ENCODE data around the gene PRUNE2.
"Not testable (repeated sequence)": the region's sequence is repeated elsewhere in the genome, so short reads cannot be mapped to it uniquely, and the experiment has no call there.

The PRUNE2 gene, protein sequence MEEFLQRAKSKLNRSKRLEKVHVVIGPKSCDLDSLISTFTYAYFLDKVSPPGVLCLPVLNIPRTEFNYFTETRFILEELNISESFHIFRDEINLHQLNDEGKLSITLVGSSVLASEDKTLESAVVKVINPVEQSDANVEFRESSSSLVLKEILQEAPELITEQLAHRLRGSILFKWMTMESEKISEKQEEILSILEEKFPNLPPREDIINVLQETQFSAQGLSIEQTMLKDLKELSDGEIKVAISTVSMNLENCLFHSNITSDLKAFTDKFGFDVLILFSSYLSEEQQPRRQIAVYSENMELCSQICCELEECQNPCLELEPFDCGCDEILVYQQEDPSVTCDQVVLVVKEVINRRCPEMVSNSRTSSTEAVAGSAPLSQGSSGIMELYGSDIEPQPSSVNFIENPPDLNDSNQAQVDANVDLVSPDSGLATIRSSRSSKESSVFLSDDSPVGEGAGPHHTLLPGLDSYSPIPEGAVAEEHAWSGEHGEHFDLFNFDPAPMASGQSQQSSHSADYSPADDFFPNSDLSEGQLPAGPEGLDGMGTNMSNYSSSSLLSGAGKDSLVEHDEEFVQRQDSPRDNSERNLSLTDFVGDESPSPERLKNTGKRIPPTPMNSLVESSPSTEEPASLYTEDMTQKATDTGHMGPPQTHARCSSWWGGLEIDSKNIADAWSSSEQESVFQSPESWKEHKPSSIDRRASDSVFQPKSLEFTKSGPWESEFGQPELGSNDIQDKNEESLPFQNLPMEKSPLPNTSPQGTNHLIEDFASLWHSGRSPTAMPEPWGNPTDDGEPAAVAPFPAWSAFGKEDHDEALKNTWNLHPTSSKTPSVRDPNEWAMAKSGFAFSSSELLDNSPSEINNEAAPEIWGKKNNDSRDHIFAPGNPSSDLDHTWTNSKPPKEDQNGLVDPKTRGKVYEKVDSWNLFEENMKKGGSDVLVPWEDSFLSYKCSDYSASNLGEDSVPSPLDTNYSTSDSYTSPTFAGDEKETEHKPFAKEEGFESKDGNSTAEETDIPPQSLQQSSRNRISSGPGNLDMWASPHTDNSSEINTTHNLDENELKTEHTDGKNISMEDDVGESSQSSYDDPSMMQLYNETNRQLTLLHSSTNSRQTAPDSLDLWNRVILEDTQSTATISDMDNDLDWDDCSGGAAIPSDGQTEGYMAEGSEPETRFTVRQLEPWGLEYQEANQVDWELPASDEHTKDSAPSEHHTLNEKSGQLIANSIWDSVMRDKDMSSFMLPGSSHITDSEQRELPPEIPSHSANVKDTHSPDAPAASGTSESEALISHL (N-terminal part only)

DNA sequence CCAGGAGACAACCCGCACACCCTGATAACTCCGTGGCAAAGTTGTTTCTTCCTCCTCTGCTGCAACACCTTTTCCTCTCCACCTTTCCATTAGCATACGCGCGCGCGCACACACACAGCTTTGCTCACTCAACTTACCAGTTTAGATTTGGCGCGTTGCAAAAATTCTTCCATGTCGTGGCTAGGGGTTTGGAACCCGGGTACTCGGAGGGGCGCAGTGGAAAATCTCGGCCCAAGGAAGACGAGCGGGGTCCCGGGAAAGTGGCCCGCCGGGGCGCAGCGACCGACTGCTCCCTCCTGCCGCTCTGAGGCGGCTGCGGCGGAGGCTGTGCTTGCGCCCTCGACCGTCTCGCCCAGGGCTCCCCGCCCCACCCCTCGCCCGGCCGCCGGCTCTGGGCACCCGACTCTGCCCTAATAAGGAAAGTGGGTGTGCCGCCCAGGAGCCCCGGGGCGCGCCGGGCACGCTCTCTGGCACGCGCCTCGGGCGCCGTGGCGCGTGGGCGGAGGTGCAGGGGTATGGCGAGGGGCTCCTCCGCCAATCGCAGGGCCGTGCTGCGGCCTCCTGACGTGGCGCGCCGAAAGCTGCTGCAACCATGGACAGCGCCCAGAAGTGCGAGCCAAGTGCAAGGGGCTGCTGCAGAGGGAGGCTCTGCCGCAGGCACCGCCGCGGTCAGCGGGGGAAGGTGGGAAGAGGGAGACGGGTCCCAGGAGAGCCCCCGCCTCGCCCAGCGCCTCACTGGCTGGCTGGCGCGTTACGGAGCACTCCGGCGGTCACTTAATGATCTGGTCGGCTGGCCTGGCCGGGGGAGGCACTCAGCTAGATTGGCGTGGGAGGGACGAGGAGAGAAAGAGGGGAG lies at the start of gene PRUNE2:
Gene PRUNE2 (minus strand): TSS at position 324 of the 856 bp plus-strand sequence. CDS start 151 bp downstream, at position 173.
- Histone ChIP-seq H3K9me3 (ENCODE audit: insufficient read depth, low read length) (no peaks in the 10 kb centered on the region), H3K27ac (ENCODE audit: low read depth, low read length) (no peak within 1 kb of the TSS), H3K9me2 (replicated peaks; ENCODE audit: insufficient read depth, low read length) (no peaks in the 10 kb centered on the region), H3K4me2 (ENCODE audit: low read depth, low read length, poor library complexity, severe bottlenecking) (no peak within 1 kb of the TSS), H3K4me3 (ENCODE audit: insufficient read depth, low read length, poor library complexity, severe bottlenecking) (no peak within 1 kb of the TSS), H3K27me3 (ENCODE audit: low read length) (no peaks in the 10 kb centered on the region), H2AFZ (ENCODE audit: low read depth, low read length, severe bottlenecking) (no peak within 1 kb of the TSS), H4K20me1 (ENCODE audit: low read depth, low read length) (no peaks in the 10 kb centered on the region), H3K36me3 (ENCODE audit: low read length) (no peaks in the 10 kb centered on the region), H3F3A (ENCODE audit: insufficient read depth) (no peaks in the 10 kb centered on the region), H3K79me2 (ENCODE audit: insufficient read depth, low read length) (no peaks in the 10 kb centered on the region), H3K9ac (ENCODE audit: low read length) (no peak within 1 kb of the TSS)
- TF ChIP-seq, protein P1, sequence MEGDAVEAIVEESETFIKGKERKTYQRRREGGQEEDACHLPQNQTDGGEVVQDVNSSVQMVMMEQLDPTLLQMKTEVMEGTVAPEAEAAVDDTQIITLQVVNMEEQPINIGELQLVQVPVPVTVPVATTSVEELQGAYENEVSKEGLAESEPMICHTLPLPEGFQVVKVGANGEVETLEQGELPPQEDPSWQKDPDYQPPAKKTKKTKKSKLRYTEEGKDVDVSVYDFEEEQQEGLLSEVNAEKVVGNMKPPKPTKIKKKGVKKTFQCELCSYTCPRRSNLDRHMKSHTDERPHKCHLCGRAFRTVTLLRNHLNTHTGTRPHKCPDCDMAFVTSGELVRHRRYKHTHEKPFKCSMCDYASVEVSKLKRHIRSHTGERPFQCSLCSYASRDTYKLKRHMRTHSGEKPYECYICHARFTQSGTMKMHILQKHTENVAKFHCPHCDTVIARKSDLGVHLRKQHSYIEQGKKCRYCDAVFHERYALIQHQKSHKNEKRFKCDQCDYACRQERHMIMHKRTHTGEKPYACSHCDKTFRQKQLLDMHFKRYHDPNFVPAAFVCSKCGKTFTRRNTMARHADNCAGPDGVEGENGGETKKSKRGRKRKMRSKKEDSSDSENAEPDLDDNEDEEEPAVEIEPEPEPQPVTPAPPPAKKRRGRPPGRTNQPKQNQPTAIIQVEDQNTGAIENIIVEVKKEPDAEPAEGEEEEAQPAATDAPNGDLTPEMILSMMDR (IDR thresholded peaks at IDR 0.05; ENCODE audit: insufficient read depth, low read length, poor library complexity, severe bottlenecking) = no peak
- TF ChIP-seq EZH2phosphoT487 (conservative IDR thresholded peaks at IDR 0.05; ENCODE audit: low read length) = no peak

- not testable (repeated sequence) for H3K27ac ChIP-seq (ENCODE audit: low read depth, low read length); H3K9me2 ChIP-seq (replicated peaks; ENCODE audit: insufficient read depth, low read length); H3K27me3 ChIP-seq (ENCODE audit: low read length); H3K9ac ChIP-seq (ENCODE audit: low read length); H2AFZ ChIP-seq (ENCODE audit: low read depth, low read length, severe bottlenecking); H4K20me1 ChIP-seq (ENCODE audit: low read depth, low read length); H3K4me2 ChIP-seq (ENCODE audit: low read depth, low read length, poor library complexity, severe bottlenecking); H3K4me3 ChIP-seq (ENCODE audit: insufficient read depth, low read length, poor library complexity, severe bottlenecking); H3F3A ChIP-seq (ENCODE audit: insufficient read depth); H3K79me2 ChIP-seq (ENCODE audit: insufficient read depth, low read length); H3K36me3 ChIP-seq (ENCODE audit: low read length); H3K9me3 ChIP-seq (ENCODE audit: insufficient read depth, low read length)
These were observed 49.5 kb upstream of the PRUNE2 start for GRCh38 chr9:76955406-76955805.

- Histone ChIP-seq H3K27me3 (ENCODE audit: low read length) (no peaks in the 10 kb centered on the region), H3K4me2 (ENCODE audit: low read depth, low read length, poor library complexity, severe bottlenecking) (no peak overlapping the region), H4K20me1 (ENCODE audit: low read depth, low read length) (no peaks in the 10 kb centered on the region), H3K79me2 (ENCODE audit: insufficient read depth, low read length) (no peaks in the 10 kb centered on the region), H3K27ac (ENCODE audit: low read depth, low read length) (no peak overlapping the region), H3F3A (ENCODE audit: insufficient read depth) (no peaks in the 10 kb centered on the region), H3K9ac (ENCODE audit: low read length) (no peak overlapping the region), H3K4me3 (ENCODE audit: insufficient read depth, low read length, poor library complexity, severe bottlenecking) (no peak overlapping the region), H2AFZ (ENCODE audit: low read depth, low read length, severe bottlenecking) (no peak overlapping the region), H3K9me2 (replicated peaks; ENCODE audit: insufficient read depth, low read length) (no peaks in the 10 kb centered on the region), H3K9me3 (ENCODE audit: insufficient read depth, low read length) (no peaks in the 10 kb centered on the region), H3K36me3 (ENCODE audit: low read length) (no peaks in the 10 kb centered on the region)
- TF ChIP-seq, protein P1 (IDR thresholded peaks at IDR 0.05; ENCODE audit: insufficient read depth, low read length, poor library complexity, severe bottlenecking) = no peak
- no peak for TF ChIP-seq EZH2phosphoT487 (conservative IDR thresholded peaks at IDR 0.05; ENCODE audit: low read length)
These were observed 44.0 kb upstream of the PRUNE2 start for GRCh38 chr9:76949865-76950264.
